ENCODE results near the gene PPP6C.

DNA sequence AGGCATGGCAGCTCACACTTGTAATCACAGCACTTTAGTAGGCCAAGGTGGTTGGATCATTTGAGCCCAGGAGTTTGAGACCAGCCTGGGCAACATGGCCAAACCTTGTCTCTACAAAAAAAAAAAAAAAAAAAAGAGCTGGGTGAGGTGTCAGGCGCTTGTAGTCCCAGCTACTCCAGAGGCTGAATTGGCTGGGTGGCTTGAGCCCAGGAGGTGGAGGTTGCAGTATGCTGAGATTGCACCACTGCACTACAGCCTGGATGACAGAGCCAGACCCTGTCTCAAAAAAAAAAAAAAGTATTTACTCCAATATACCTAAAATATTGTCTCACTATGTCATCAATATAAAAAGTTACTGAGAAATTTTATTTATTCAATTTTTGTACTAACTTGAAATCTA is 49.0 kb downstream of the PPP6C start:
- TF ChIP-seq ELF4 (IDR thresholded peaks at IDR 0.05) (no peak), CTBP1 (IDR thresholded peaks at IDR 0.05; ENCODE audit: borderline replicate concordance) (no peak), FOXA1 (IDR thresholded peaks at IDR 0.05) (no peak), SP1 (IDR thresholded peaks at IDR 0.05) (no peak), HDGF (IDR thresholded peaks at IDR 0.05; ENCODE audit: borderline replicate concordance) (no peak), TARDBP (IDR thresholded peaks at IDR 0.05) (no peak), FOXM1 (IDR thresholded peaks at IDR 0.05; ENCODE audit: borderline replicate concordance) (no peak), BHLHE40 (IDR thresholded peaks at IDR 0.05; ENCODE audit: borderline replicate concordance) (no peak), SUZ12 (IDR thresholded peaks at IDR 0.05) (no peak), L3MBTL2 (conservative IDR thresholded peaks at IDR 0.05) (no peak), ARNT (IDR thresholded peaks at IDR 0.05) (no peak), FOXK2 (IDR thresholded peaks at IDR 0.05) (no peak)

All from HEK293T (cell line).